SK-N-SH (cell line): ENCODE data around the gene IL17RE. TPM values are rescaled to one million over a fixed set of nuclear protein-coding genes. Genes with fewer than 3 reads are reported as not detected.

Source experiments
- CTCF ChIA-PET: fragments of 300-600, 350-600 bp; formaldehyde crosslinking; extraction: SDS; loops from one replicate; lab custom pipeline; 2021; lab: Yijun Ruan, JAX
- POLR2A ChIA-PET: fragments of 350-600 bp; sonication (Branson Sonifier 250); formaldehyde crosslinking; extraction: SDS; loops from one replicate; lab custom pipeline; 2020; ENCODE audit warnings: antibody characterized with exemption, inconsistent platforms; lab: Yijun Ruan, JAX
- DNase-seq: peaks from one replicate; pipeline ENCODE4 v3.0.0; 2012
- H2AFZ ChIP-seq: fragments of 200-600 bp; sonication (generic); 2 replicates; pipeline ENCODE4 v1.8.1; 2016; ENCODE audit warnings: antibody characterized with exemption, mild to moderate bottlenecking, low read depth
- H3F3A ChIP-seq: fragments of 200-600 bp; sonication (generic); replicated peaks from 2 replicates; pipeline ENCODE3; 2016; ENCODE audit warnings: antibody characterized with exemption, mild to moderate bottlenecking; ENCODE audit not compliant: insufficient read depth
- H3K27ac ChIP-seq, 2 experiments: fragments of 200-500 bp in 1 of 2; fragments of 200-600 bp in 1 of 2; sonication (Bioruptor generic) in 1 of 2; sonication (generic), shearing (Covaris generic) in 1 of 2; 2 replicates each; pipeline versions ENCODE4 v1.5.1 to v1.6.1; 2014 to 2016; ENCODE audit warnings: low read depth in 2 of 2, inconsistent platforms in 1 of 2, low read length in 1 of 2, mild to moderate bottlenecking in 1 of 2, mixed read lengths in 1 of 2
- H3K27me3 ChIP-seq: fragments of 200-600 bp; sonication (generic), shearing (Covaris generic); 2 replicates; pipeline ENCODE4 v1.6.1; 2016; ENCODE audit warnings: mixed run types; ENCODE audit not compliant: insufficient read depth
- H3K36me3 ChIP-seq, 2 experiments: fragments of 200-500 bp in 1 of 2; fragments of 200-600 bp in 1 of 2; sonication (Bioruptor generic) in 1 of 2; sonication (generic) in 1 of 2; replicated peaks in 1 of 2; 2 replicates each; pipeline versions ENCODE3 to v1.5.1; 2014 to 2016; ENCODE audit warnings: low read length in 1 of 2, mild to moderate bottlenecking in 1 of 2; ENCODE audit not compliant: insufficient read depth in 2 of 2, control insufficient read depth in 1 of 2
- H3K4me1 ChIP-seq, 2 experiments: fragments of 200-500 bp in 1 of 2; fragments of 200-600 bp in 1 of 2; sonication (Bioruptor generic) in 1 of 2; sonication (generic), shearing (Covaris generic) in 1 of 2; 2 replicates each; pipeline versions ENCODE4 v1.5.1 to v1.6.1; 2014 to 2016; ENCODE audit warnings: low read depth in 1 of 2, low read length in 1 of 2, mixed run types in 1 of 2; ENCODE audit not compliant: insufficient read depth in 2 of 2, control insufficient read depth in 1 of 2
- H3K4me2 ChIP-seq: fragments of 200-600 bp; sonication (generic), shearing (Covaris generic); 2 replicates; pipeline ENCODE4 v1.6.1; 2017; ENCODE audit warnings: mixed run types
- H3K4me3 ChIP-seq, 2 experiments: fragments of 200-500 bp in 1 of 2; fragments of 200-600 bp in 1 of 2; sonication (Bioruptor generic) in 1 of 2; sonication (generic), shearing (Covaris generic) in 1 of 2; 2 replicates each; pipeline versions ENCODE4 v1.5.1 to v1.8.1; 2014 to 2016; ENCODE audit warnings: low read depth in 2 of 2, inconsistent platforms in 1 of 2, low read length in 1 of 2, mild to moderate bottlenecking in 1 of 2, mixed read lengths in 1 of 2, moderate library complexity in 1 of 2
- H3K79me2 ChIP-seq: fragments of 200-600 bp; sonication (generic); 2 replicates; pipeline ENCODE4 v1.8.1; 2017; ENCODE audit warnings: mild to moderate bottlenecking; ENCODE audit not compliant: insufficient read depth
- H3K9ac ChIP-seq: fragments of 200-600 bp; sonication (generic); 2 replicates; pipeline ENCODE4 v1.6.1; 2017; ENCODE audit warnings: mixed run types
- H3K9me2 ChIP-seq: fragments of 200-600 bp; sonication (generic); 2 replicates; pipeline ENCODE4 v1.6.1; 2017; ENCODE audit warnings: mixed run types
- H3K9me3 ChIP-seq: fragments of 200-600 bp; sonication (generic); 2 replicates; pipeline ENCODE4 v1.6.1; 2017; ENCODE audit warnings: mixed run types, mild to moderate bottlenecking, moderate library complexity
- H4K20me1 ChIP-seq: fragments of 200-600 bp; sonication (generic); 2 replicates; pipeline ENCODE4 v1.6.1; 2017; ENCODE audit warnings: mild to moderate bottlenecking, mixed run types; ENCODE audit not compliant: insufficient read depth
- EZH2phosphoT487 ChIP-seq: fragments of 200-600 bp; sonication (generic); IDR thresholded peaks from 2 replicates; pipeline ENCODE4 v1.6.1; 2017; ENCODE audit warnings: low read depth, mixed run types, mild to moderate bottlenecking, antibody characterized with exemption, moderate library complexity, borderline replicate concordance
- FOXJ3 ChIP-seq: sonication (generic); formaldehyde crosslinking; IDR thresholded peaks from 2 replicates; pipeline ENCODE4 v1.5.1; 2020; ENCODE audit warnings: mild to moderate bottlenecking, missing genetic modification reagents
- MAX ChIP-seq: IDR thresholded peaks from 2 replicates; pipeline ENCODE4 v1.4.0; 2012; ENCODE audit warnings: low read depth
- MXI1 ChIP-seq: IDR thresholded peaks from 2 replicates; pipeline ENCODE4 v1.6.1; 2012; ENCODE audit warnings: mild to moderate bottlenecking, low read depth, low read length, improper control_type of control experiment
- POLR2AphosphoS5 ChIP-seq: IDR thresholded peaks from 2 replicates; pipeline ENCODE4 v1.6.1; 2012; ENCODE audit warnings: low read depth, low read length
- RCOR1 ChIP-seq: fragments of 150-350 bp; IDR thresholded peaks from 2 replicates; pipeline ENCODE4 v1.6.1; 2017; ENCODE audit warnings: antibody characterized with exemption, low read length
- SMC3 ChIP-seq: IDR thresholded peaks from 2 replicates; pipeline ENCODE4 v1.6.1; 2012; ENCODE audit warnings: low read depth, low read length, improper control_type of control experiment
- TAF1 ChIP-seq: IDR thresholded peaks from 2 replicates; pipeline ENCODE4 v1.6.1; 2012; ENCODE audit warnings: low read depth, mild to moderate bottlenecking, low read length, moderate library complexity, borderline replicate concordance
- TCF12 ChIP-seq: IDR thresholded peaks from 2 replicates; pipeline ENCODE4 v1.4.0; 2012
- WGBS: methylation state at CpG from one replicate; pipeline ENCODE4 v1.1.6; 2017; ENCODE audit warnings: low lambda C conversion rate; 5-methylcytosine and 5-hydroxymethylcytosine counted together
- polyA plus RNA-seq, 3 experiments: library from polyadenylated mRNA; depleted of rRNA; stranded (reverse); fragments of >200 nt; gene quantifications; 2 replicates each; pipeline ENCODE4 v1.2.3, GENCODE V29; 2012

Gene IL17RE
- polyA plus RNA-seq, 1 of the 3 experiments (the other 2 are of a cell fraction), result 0.95 TPM

- ChIA-PET CTCF (interaction anchor here (0.6 to 3.7 kb wide), 3 partner anchors 9 to 201 kb away, joined by 3 to 31 read pairs (median 5); partner anchors contain the start of gene CRELD1), POLR2A (no interaction called here)
- no peaks in the 10 kb centered on the region for H3K36me3 ChIP-seq
- peak within 1 kb of the TSS; percentile 44 for H3K9ac ChIP-seq
- peak within 1 kb of the TSS; percentile 93; the same call in 1 of the 2 replicates for H2AFZ ChIP-seq
- no peaks in the 10 kb centered on the region for H3K9me3 ChIP-seq
- H3K27me3 ChIP-seq, result no peaks in the 10 kb centered on the region
- no peaks in the 10 kb centered on the region for H3K79me2 ChIP-seq
- TF ChIP-seq EZH2phosphoT487, result no peak
- TF ChIP-seq TCF12, result peak; percentile 7; the same call in 1 of the 2 replicates
- TF ChIP-seq POLR2AphosphoS5, result peak; percentile 48
- 0 out of 2 replicates have a peak, but pooled peaks have one; percentile 26 for TF ChIP-seq MAX
- TF ChIP-seq RCOR1, result no peak
- peak within 1 kb of the TSS; percentile 48 to 55 for H3K4me3 ChIP-seq
- WGBS, result 54% methylated on average over 13 of the region's 19 CpGs
- DNase-seq, result peak; percentile 70
- no peaks in the 10 kb centered on the region for H4K20me1 ChIP-seq
- H3F3A ChIP-seq, result peaks cover 6% of the 10 kb centered on the region
- no peaks in the 10 kb centered on the region for H3K9me2 ChIP-seq
- H3K4me2 ChIP-seq, result peak within 1 kb of the TSS; percentile 86
- peaks cover 6 to 44% of the 10 kb centered on the region in 2 experiments; a peak in 3 of 4 replicates for H3K4me1 ChIP-seq
- peak within 1 kb of the TSS; percentile 55 to 60; a peak in 3 of 4 replicates for H3K27ac ChIP-seq
Measured at GRCh38 chr3:9916734-9917680, 14.4 kb downstream of the IL17RE start, which contains the start of gene IL17RC. TSS of gene IL17RC (plus strand) at chr3:9917098. CDS start at chr3:9917316, 218 bp downstream.

GRCh38 chr3:9917820-9918219 is 15.2 kb downstream of the IL17RE start:
- ChIA-PET CTCF (interaction anchor here (0.6 to 3.7 kb wide), 2 partner anchors 14 to 202 kb away, joined by 3 to 31 read pairs; partner anchors contain the start of gene CRELD1), POLR2A (no interaction called here)
- H3F3A ChIP-seq, result no peaks in the 10 kb centered on the region
- H4K20me1 ChIP-seq, result no peaks in the 10 kb centered on the region
- H2AFZ ChIP-seq, result no peak overlapping the region
- 96% methylated on average over 5 of the region's 10 CpGs for WGBS
- no peaks in the 10 kb centered on the region for H3K27me3 ChIP-seq
- DNase-seq, result no peak
- peak overlapping the region; percentile 86; the same call in 1 of the 2 replicates for H3K4me2 ChIP-seq
- no peaks in the 10 kb centered on the region for H3K36me3 ChIP-seq
- no peak for TF ChIP-seq FOXJ3 (CRISPR knock-in tag)
- no peak for TF ChIP-seq TAF1
- no peak for TF ChIP-seq SMC3
- no peak for TF ChIP-seq MXI1
- no peak overlapping the region for H3K9ac ChIP-seq
- no peaks in the 10 kb centered on the region for H3K9me2 ChIP-seq
- peak overlapping the region in 1 of 2 experiments; percentile 55; a peak in 1 of 4 replicates for H3K4me3 ChIP-seq
- no peaks in the 10 kb centered on the region for H3K79me2 ChIP-seq
- peaks cover 6 to 44% of the 10 kb centered on the region in 2 experiments; a peak in 3 of 4 replicates for H3K4me1 ChIP-seq
- H3K27ac ChIP-seq, result no peak overlapping the region
- H3K9me3 ChIP-seq, result no peaks in the 10 kb centered on the region
